GM19467 (cell line): ENCODE measurements around the gene TLCD5.

Experiments
- ATAC-seq: cut with Tn5 transposase; IDR thresholded peaks from one replicate; pipeline ENCODE4 v1.9.1; 2021; ENCODE audit warnings: mild to moderate bottlenecking, moderate library complexity; ENCODE audit not compliant: unreplicated experiment

The TLCD5 gene

GRCh38 chr11:120335908-120336640 lies 11.0 kb downstream of the TLCD5 start, which contains the start of gene ARHGEF12:
TSS of gene ARHGEF12 (plus strand) at chr11:120336413. CDS start at chr11:120337244, 831 bp downstream.
- peak; percentile 68 for ATAC-seq

GRCh38 chr11:120336641-120337354 lies 11.7 kb downstream of the TLCD5 start:
- peak; percentile 16 for ATAC-seq

GRCh38 chr11:120337355-120338106 lies 12.4 kb downstream of the TLCD5 start:
- no peak for ATAC-seq

- ATAC-seq, result no peak
Measured at GRCh38 chr11:120338107-120338933, 13.2 kb downstream of the TLCD5 start.

- no peak for ATAC-seq
Measured at GRCh38 chr11:120339394-120339890, 14.3 kb downstream of the TLCD5 start.

GRCh38 chr11:120340529-120340928 lies 15.4 kb downstream of the TLCD5 start:
- no peak for ATAC-seq

GRCh38 chr11:120342226-120342625 lies 17.1 kb downstream of the TLCD5 start:
- ATAC-seq, result no peak

GRCh38 chr11:120342678-120343077 lies 17.6 kb downstream of the TLCD5 start:
- ATAC-seq, result no peak

GRCh38 chr11:120343429-120343828 lies 18.3 kb downstream of the TLCD5 start:
- ATAC-seq, result peak; percentile 43

GRCh38 chr11:120344302-120345004 lies 19.4 kb downstream of the TLCD5 start:
- peak; percentile 86 for ATAC-seq

- ATAC-seq, result no peak
Measured at GRCh38 chr11:120346233-120346632, 21.1 kb downstream of the TLCD5 start.

GRCh38 chr11:120350637-120351036 lies 25.5 kb downstream of the TLCD5 start:
- ATAC-seq, result no peak

- no peak for ATAC-seq
Measured at GRCh38 chr11:120352405-120352804, 27.3 kb downstream of the TLCD5 start.

GRCh38 chr11:120354068-120354467 lies 29.0 kb downstream of the TLCD5 start:
- no peak for ATAC-seq

- no peak for ATAC-seq
Measured at GRCh38 chr11:120354779-120355178, 29.7 kb downstream of the TLCD5 start.

- no peak for ATAC-seq
Measured at GRCh38 chr11:120357620-120358019, 32.5 kb downstream of the TLCD5 start.

GRCh38 chr11:120358729-120359128 lies 33.6 kb downstream of the TLCD5 start:
- ATAC-seq, result no peak

GRCh38 chr11:120363436-120363835 lies 38.3 kb downstream of the TLCD5 start:
- no peak for ATAC-seq

GRCh38 chr11:120365512-120365911 lies 40.4 kb downstream of the TLCD5 start:
- no peak for ATAC-seq

- no peak for ATAC-seq
Measured at GRCh38 chr11:120372296-120372695, 47.2 kb downstream of the TLCD5 start.
